ENCODE measurements around the gene SCN4B. TPM values are rescaled to one million over a fixed set of nuclear protein-coding genes. Genes with fewer than 3 reads are reported as not detected.
A peak's percentile ranks its signal among the peaks of the same experiment; 100 is the strongest.
"Not testable (repeated sequence)": the region's sequence is repeated elsewhere in the genome, so short reads cannot be mapped to it uniquely, and the experiment has no call there.

SCN4B gene
- total and polyA plus RNA-seq, 2 donors (not counting 1 experiment from before 2014, with no cell fraction given): 1.5 to 10.4 TPM

DNA sequence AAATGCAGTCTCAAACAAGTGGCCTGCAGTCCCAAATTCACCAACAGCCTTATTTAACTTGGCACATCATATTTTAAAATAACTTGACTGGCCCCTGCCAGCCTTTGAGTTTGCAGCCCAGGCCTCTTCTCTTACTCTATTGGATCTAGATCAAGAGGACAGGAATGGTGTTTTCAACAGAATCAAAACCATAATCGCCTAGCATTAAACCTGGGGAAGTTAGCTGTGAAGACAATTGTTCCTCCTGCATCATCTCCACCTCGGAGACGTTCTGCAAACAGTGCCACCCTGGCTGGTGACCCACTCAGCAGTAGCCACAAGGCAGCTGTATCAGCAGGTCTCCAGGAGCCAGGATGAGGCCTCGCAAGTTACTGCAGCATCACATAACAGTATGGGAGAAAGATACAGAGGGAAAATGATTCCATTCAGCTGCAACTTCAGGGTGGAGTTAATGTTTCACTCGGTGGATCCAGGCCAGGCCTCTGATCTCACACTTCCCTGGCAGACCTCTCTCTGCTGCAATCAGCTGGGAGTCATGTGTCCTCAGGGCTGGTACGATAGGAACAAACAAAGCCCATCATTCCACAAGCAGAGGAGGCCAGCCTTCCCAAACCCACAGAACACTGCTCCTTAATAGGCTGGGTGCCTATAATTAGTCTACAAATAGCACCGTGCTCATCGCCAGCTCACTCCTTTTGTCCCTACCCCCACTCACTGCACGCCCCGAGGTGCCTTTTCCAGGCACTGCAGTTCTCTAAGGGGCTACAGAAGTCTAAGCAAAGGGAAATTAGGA, 42.4 kb upstream of the SCN4B start:
- DNase-seq (ENCODE audit: low read depth in 2 of 2): peak; percentile 65 to 87
- Histone ChIP-seq H3K27me3 (ENCODE audit: control insufficient read depth, insufficient read depth, low read length) (no peaks in the 10 kb centered on the region), H2AFZ (ENCODE audit: low read length) (no peak overlapping the region), H3K27ac (ENCODE audit: insufficient read depth, low read length) (no peak overlapping the region), H3K4me2 (ENCODE audit: extremely low read depth, insufficient read depth, low read length) (peak overlapping the region; percentile 35), H3K36me3 (ENCODE audit: control insufficient read depth, insufficient read depth, low read length) (no peaks in the 10 kb centered on the region), H3K9ac (ENCODE audit: insufficient read depth, low read length) (no peak overlapping the region), H3K4me1 (ENCODE audit: control insufficient read depth, extremely low read depth, insufficient read depth, low read length) (no peaks in the 10 kb centered on the region), H3K79me2 (ENCODE audit: control insufficient read depth, insufficient read depth, low read length) (no peaks in the 10 kb centered on the region), H3K4me3 (replicated peaks in 1 of 4; ENCODE audit: control extremely low read depth in 1 of 4, insufficient read depth in 1 of 4, low read depth in 3 of 4, low read length in 4 of 4) (no peak overlapping the region), H3K9me3 (ENCODE audit: control insufficient read depth, insufficient read depth, low read depth, low read length) (no peaks in the 10 kb centered on the region), H4K20me1 (ENCODE audit: control insufficient read depth, extremely low read depth, insufficient read depth, low read length) (no peaks in the 10 kb centered on the region)
- TF ChIP-seq, protein P1, sequence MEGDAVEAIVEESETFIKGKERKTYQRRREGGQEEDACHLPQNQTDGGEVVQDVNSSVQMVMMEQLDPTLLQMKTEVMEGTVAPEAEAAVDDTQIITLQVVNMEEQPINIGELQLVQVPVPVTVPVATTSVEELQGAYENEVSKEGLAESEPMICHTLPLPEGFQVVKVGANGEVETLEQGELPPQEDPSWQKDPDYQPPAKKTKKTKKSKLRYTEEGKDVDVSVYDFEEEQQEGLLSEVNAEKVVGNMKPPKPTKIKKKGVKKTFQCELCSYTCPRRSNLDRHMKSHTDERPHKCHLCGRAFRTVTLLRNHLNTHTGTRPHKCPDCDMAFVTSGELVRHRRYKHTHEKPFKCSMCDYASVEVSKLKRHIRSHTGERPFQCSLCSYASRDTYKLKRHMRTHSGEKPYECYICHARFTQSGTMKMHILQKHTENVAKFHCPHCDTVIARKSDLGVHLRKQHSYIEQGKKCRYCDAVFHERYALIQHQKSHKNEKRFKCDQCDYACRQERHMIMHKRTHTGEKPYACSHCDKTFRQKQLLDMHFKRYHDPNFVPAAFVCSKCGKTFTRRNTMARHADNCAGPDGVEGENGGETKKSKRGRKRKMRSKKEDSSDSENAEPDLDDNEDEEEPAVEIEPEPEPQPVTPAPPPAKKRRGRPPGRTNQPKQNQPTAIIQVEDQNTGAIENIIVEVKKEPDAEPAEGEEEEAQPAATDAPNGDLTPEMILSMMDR (conservative IDR thresholded peaks at IDR 0.05 in 1 of 2, IDR thresholded peaks at IDR 0.05 in 1 of 2; ENCODE audit: low read depth in 1 of 2, low read length in 2 of 2): no peak
- TF ChIP-seq EZH2 (IDR thresholded peaks at IDR 0.05; ENCODE audit: low read length, missing control alignments): no peak

DNA sequence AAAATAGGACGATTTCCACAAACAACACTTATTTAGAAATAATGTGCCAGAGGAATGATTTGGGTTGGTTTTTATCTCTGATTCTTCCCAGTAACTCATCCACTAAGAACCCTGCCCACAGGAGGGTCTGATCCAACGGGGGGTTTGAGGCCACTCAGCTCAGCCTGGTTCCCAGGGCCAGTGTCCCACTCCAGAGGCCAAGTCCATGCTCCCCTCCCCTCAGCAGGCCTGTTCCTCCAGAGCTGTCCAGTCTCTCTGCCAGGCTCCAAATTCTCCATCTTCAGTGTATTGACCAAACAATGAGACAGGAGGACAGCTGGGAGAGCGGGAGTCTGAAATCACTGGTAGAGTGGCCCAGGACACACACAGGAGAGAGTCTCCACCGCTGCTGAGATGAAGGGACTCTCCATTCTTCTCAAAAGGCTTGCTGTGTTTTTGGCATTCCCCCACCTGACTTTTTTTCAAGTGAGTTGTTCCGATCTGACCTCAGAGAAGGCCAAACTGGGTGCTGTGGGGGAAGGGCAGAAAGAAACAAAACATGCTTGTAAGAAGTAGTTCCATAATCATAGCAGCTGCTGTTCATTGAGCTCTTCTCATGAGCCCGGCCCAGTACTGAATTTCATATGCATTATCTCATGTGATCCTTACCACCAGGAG, 41.4 kb upstream of the SCN4B start:
- no peaks in the 10 kb centered on the region for H3K36me3 ChIP-seq (ENCODE audit: control insufficient read depth, insufficient read depth, low read length)
- DNase-seq (ENCODE audit: low read depth in 2 of 2): no peak
- no peak overlapping the region for H2AFZ ChIP-seq (ENCODE audit: low read length)
- H3K27me3 ChIP-seq (ENCODE audit: control insufficient read depth, insufficient read depth, low read length): no peaks in the 10 kb centered on the region
- no peak overlapping the region for H3K9ac ChIP-seq (ENCODE audit: insufficient read depth, low read length)
- no peak overlapping the region for H3K4me3 ChIP-seq (replicated peaks in 1 of 4; ENCODE audit: control extremely low read depth in 1 of 4, insufficient read depth in 1 of 4, low read depth in 3 of 4, low read length in 4 of 4)
- no peak overlapping the region for H3K4me2 ChIP-seq (ENCODE audit: extremely low read depth, insufficient read depth, low read length)
- no peak overlapping the region for H3K27ac ChIP-seq (ENCODE audit: insufficient read depth, low read length)
- TF ChIP-seq, protein P1 (conservative IDR thresholded peaks at IDR 0.05 in 1 of 2, IDR thresholded peaks at IDR 0.05 in 1 of 2; ENCODE audit: low read depth in 1 of 2, low read length in 2 of 2): no peak
- TF ChIP-seq EZH2 (IDR thresholded peaks at IDR 0.05; ENCODE audit: low read length, missing control alignments): no peak
- no peaks in the 10 kb centered on the region for H4K20me1 ChIP-seq (ENCODE audit: control insufficient read depth, extremely low read depth, insufficient read depth, low read length)
- H3K79me2 ChIP-seq (ENCODE audit: control insufficient read depth, insufficient read depth, low read length): no peaks in the 10 kb centered on the region
- H3K9me3 ChIP-seq (ENCODE audit: control insufficient read depth, insufficient read depth, low read depth, low read length): no peaks in the 10 kb centered on the region
- no peaks in the 10 kb centered on the region for H3K4me1 ChIP-seq (ENCODE audit: control insufficient read depth, extremely low read depth, insufficient read depth, low read length)

DNA sequence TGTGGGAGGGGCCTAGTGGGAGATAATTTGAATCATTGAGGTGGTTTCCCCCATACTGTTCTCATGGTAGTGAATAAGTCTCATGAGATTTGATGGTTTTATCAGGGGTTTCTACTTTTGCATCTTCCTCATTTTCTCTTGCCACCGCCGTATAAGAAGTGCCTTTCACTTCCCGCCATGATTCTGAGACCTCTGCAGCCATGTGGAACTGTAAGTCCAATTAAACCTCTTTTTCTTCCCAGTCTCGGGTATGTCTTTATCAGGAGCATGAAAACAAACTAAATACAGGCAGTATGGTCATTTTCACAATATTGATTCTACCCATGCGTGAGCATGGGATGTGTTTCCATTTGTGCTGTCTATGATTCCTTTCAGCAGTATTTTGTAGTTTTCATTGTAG, 40.2 kb upstream of the SCN4B start:
- DNase-seq (ENCODE audit: low read depth in 2 of 2); H3K4me1 ChIP-seq (ENCODE audit: control insufficient read depth, extremely low read depth, insufficient read depth, low read length); H3K4me2 ChIP-seq (ENCODE audit: extremely low read depth, insufficient read depth, low read length); H3K4me3 ChIP-seq (replicated peaks in 1 of 4; ENCODE audit: control extremely low read depth in 1 of 4, insufficient read depth in 1 of 4, low read depth in 3 of 4, low read length in 4 of 4); H3K9me3 ChIP-seq (ENCODE audit: control insufficient read depth, insufficient read depth, low read depth, low read length); H3K36me3 ChIP-seq (ENCODE audit: control insufficient read depth, insufficient read depth, low read length); H2AFZ ChIP-seq (ENCODE audit: low read length); H3K9ac ChIP-seq (ENCODE audit: insufficient read depth, low read length); H3K79me2 ChIP-seq (ENCODE audit: control insufficient read depth, insufficient read depth, low read length); H3K27ac ChIP-seq (ENCODE audit: insufficient read depth, low read length); H3K27me3 ChIP-seq (ENCODE audit: control insufficient read depth, insufficient read depth, low read length); H4K20me1 ChIP-seq (ENCODE audit: control insufficient read depth, extremely low read depth, insufficient read depth, low read length): not testable (repeated sequence)

DNA sequence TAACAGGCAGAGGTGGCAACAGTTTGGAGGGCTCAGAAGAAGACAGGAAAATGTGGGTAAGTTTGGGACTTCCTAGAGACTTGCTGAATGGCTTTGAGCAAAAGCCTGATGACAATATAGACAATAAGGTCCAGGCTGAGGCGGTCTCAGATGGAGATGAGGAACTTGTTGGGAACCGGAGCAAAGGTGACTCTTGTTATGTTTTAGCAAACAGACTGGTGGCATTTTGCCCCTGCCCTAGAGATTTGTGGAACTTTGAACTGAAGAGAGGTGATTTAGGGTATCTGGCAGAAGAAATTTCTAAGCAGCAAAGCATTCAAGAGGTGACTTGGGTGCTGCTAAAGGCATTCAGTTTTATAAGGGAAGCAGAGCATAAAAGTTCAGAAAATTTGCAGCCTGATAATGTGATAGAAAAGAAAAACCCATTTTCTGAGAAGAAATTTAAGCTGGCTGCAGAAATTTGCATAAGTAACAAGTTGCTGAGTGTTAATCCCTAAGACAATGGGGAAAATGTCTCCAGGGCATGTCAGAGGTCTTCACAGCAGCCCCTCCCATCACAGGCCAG, 38.4 kb upstream of the SCN4B start:
- H3K9me3 ChIP-seq (ENCODE audit: control insufficient read depth, insufficient read depth, low read depth, low read length); DNase-seq (ENCODE audit: low read depth in 2 of 2); H3K4me1 ChIP-seq (ENCODE audit: control insufficient read depth, extremely low read depth, insufficient read depth, low read length); H3K9ac ChIP-seq (ENCODE audit: insufficient read depth, low read length); H3K79me2 ChIP-seq (ENCODE audit: control insufficient read depth, insufficient read depth, low read length); H3K27ac ChIP-seq (ENCODE audit: insufficient read depth, low read length); H3K4me2 ChIP-seq (ENCODE audit: extremely low read depth, insufficient read depth, low read length); H4K20me1 ChIP-seq (ENCODE audit: control insufficient read depth, extremely low read depth, insufficient read depth, low read length); H2AFZ ChIP-seq (ENCODE audit: low read length); H3K27me3 ChIP-seq (ENCODE audit: control insufficient read depth, insufficient read depth, low read length); H3K4me3 ChIP-seq (replicated peaks in 1 of 4; ENCODE audit: control extremely low read depth in 1 of 4, insufficient read depth in 1 of 4, low read depth in 3 of 4, low read length in 4 of 4); H3K36me3 ChIP-seq (ENCODE audit: control insufficient read depth, insufficient read depth, low read length): not testable (repeated sequence)

All from fibroblast of lung (primary cell).